Amniotic epithelial cell (primary cell): ENCODE data around the gene RASL11A.
"Not testable (repeated sequence)": the region's sequence is repeated elsewhere in the genome, so short reads cannot be mapped to it uniquely, and the experiment has no call there.

ENCODE experiments used
- DNase-seq: peaks from one replicate; pipeline ENCODE4 v3.0.0-alpha.2; 2010; ENCODE audit warnings: low read depth

Gene RASL11A

GRCh38 chr13:27269114-27269665, 1.4 kb upstream of the RASL11A start:
- no peak for DNase-seq

- no peak for DNase-seq
Measured at GRCh38 chr13:27271570-27272096, 1.0 kb downstream of the RASL11A start.

GRCh38 chr13:27273658-27274425, 3.2 kb downstream of the RASL11A start:
- DNase-seq = peak; percentile 38

- no peak for DNase-seq
Measured at GRCh38 chr13:27274631-27275030, 4.0 kb downstream of the RASL11A start.

GRCh38 chr13:27276188-27276587, 5.6 kb downstream of the RASL11A start:
- DNase-seq = peak; percentile 44

DNA sequence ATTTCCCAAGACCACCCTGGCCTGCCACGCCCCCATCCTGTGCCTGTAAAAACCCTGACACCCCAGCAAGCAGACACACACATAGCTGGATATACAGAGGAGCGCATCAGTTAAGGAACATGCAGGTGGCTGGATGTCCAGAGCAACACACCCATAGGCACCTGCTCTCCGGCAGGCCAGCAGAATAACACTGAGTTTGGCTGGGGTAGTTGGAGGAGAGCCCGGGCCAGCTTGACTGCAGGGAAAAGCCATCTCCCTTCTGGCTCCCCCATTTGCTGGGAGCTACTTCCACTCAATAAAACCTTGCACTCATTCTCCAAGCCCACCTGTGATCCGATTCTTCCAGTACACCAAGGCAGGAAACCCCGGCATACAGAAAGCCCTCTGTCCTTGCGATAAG, 8.9 kb downstream of the RASL11A start:
- DNase-seq = no peak

- no peak for DNase-seq
Measured at GRCh38 chr13:27280009-27280656, 9.5 kb downstream of the RASL11A start.

DNA sequence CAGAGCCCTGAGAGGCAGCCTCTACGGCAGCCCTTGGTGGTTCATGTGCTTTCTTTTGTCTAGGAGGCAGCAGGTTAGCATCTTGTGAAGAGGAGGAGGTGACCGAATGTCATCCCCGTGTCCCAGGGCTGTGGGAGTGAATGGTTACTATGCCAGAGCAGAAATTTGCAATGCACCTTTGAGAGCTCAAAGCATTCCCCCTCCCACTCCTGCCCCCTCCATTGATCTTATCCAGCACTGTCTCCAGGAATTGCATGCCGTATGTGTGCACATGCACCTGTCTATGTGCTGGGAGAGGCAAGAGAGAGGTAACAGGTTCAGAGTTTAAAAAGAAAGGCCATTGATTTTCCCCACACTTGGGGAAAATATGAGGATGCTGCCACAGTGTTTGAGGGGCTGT, 10.2 kb downstream of the RASL11A start:
- no peak for DNase-seq

GRCh38 chr13:27281420-27281819, 10.8 kb downstream of the RASL11A start:
- DNase-seq = no peak

GRCh38 chr13:27283906-27284493, 13.4 kb downstream of the RASL11A start:
- peak; percentile 20 for DNase-seq

GRCh38 chr13:27288392-27288791, 17.8 kb downstream of the RASL11A start:
- no peak for DNase-seq

GRCh38 chr13:27289011-27289665, 18.5 kb downstream of the RASL11A start:
- no peak for DNase-seq

GRCh38 chr13:27290715-27291114, 20.1 kb downstream of the RASL11A start:
- DNase-seq = no peak

- not testable (repeated sequence) for DNase-seq
Measured at GRCh38 chr13:27291967-27292366, 21.3 kb downstream of the RASL11A start.

DNA sequence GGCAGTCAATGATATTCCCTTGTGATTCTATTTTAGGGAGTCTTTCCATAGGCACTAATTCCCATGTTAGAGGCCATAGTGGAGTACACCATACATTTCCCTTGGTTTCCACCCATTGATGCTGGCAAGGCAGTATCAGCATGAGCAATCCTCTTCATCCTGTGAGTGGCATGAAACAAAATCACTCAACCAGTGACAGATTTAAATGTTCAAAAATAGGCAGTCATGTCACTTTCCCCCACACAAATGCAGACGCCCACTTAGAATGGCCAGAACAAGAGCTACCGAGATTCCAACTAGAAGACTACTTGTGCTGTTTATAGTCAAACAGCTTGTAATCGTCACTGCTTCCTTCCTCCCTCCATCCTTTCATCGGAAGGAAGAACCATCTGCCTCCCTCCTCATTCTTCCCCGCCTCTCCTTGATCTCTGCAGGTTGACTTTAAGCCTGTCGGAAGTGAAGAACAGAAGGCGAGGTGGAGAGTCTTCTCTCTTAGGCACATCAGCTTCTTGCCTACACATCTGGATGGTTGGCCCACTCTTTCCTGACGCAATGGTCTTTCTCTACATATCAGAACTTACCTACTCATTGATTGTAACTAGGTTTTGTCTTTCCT, 22.6 kb downstream of the RASL11A start:
- no peak for DNase-seq

DNA sequence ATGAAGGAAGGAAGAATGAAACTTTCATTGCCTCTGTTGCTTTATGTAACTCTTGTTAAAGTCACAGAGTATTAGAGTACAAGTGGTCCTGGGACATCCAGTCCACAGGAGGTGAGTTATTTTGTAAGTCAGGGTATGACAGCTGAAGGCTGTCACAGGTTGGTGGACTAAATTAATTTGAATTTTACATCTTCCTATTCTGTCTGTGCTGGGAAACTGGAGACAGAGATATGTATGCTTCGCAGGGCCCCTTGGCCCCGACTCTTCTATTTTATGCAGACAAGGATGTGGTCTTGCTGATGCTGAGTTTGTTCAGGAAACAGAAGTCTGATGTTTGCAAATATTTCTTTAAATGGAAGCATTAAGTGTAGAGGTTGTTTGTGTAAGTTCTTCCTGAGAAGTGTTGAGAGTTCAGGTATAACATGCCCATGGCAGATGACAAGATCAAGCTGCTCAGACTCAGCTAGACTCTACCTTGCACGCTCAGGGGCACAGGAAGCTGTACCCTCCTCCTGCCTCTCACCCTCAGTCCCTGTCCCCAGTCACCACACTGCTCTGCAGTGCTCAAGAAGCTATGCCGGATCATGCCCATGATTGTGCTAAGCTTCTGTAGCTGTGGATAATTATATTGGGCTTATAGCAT, 23.4 kb downstream of the RASL11A start:
- no peak for DNase-seq

DNA sequence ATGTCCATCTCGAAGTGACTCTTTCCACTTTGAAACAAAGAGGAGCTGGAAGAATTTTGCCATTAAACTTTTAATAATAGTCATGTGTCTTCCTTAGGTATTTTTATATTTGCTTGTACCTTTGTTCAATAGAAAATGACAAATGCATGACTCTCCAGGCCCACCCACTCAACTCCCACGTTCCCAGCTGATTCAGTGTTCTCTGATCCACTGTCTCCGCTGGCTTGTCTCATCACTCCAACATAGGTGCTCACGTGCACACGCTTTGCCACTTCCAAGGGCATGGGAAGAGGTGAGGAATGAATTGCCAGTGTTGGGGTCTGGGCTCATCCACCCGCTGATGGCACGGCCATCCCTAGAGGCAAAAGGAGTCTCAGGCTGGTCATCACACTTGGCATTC, 24.5 kb downstream of the RASL11A start:
- DNase-seq = no peak

- no peak for DNase-seq
Measured at GRCh38 chr13:27295660-27296059, 25.0 kb downstream of the RASL11A start.

- DNase-seq = no peak
Measured at GRCh38 chr13:27296496-27296895, 25.9 kb downstream of the RASL11A start.

DNA sequence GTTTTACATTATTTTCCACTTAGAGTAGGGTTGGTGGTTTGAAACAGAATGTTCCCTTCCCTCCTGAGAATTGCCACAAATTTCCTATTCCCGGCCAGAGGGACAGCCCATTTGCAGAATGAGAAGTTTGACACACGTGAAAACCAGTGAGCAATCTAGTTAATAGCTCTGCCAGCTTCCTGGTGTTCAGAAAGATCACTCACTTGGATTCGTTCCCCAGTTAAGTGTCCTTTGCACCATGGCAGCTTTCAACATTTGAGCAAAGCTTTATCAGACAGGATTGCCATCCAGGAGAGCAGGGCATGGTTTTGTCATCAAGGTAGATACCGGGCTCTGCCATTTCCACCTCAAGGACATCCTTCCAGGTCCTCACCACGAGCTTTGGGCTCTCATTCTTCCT, 28.2 kb downstream of the RASL11A start:
- no peak for DNase-seq

- DNase-seq = peak; percentile 56
Measured at GRCh38 chr13:27300406-27300805, 29.8 kb downstream of the RASL11A start.
